ENCODE data around the gene ADAM12.

DNA sequence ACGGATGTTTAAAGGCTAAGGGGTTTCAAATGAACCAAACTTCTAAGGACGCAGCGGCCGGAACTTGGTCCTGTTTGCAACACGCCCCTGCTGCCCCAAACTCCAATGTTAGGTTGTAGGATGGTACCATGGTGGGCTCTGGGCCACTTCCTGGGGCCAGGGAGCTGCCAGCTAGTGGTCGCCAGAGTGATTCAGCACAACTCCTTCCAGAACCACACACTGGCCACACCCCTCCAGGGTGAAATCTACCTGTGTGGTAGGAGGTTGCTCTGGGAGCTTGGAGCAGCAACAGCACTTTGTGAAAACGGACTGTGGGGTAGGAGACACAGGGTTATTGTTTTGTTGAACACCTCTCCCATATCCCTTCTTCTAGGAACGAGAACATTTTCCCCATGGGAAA is 330.8 kb downstream of the ADAM12 start:
- TF ChIP-seq, protein P1, sequence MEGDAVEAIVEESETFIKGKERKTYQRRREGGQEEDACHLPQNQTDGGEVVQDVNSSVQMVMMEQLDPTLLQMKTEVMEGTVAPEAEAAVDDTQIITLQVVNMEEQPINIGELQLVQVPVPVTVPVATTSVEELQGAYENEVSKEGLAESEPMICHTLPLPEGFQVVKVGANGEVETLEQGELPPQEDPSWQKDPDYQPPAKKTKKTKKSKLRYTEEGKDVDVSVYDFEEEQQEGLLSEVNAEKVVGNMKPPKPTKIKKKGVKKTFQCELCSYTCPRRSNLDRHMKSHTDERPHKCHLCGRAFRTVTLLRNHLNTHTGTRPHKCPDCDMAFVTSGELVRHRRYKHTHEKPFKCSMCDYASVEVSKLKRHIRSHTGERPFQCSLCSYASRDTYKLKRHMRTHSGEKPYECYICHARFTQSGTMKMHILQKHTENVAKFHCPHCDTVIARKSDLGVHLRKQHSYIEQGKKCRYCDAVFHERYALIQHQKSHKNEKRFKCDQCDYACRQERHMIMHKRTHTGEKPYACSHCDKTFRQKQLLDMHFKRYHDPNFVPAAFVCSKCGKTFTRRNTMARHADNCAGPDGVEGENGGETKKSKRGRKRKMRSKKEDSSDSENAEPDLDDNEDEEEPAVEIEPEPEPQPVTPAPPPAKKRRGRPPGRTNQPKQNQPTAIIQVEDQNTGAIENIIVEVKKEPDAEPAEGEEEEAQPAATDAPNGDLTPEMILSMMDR (IDR thresholded peaks at IDR 0.05; ENCODE audit: extremely low read depth in 1 of 2, insufficient read depth in 1 of 2, low read depth in 1 of 2, low read length in 2 of 2), result no peak
- no peak for TF ChIP-seq POLR2AphosphoS5 (IDR thresholded peaks at IDR 0.05; ENCODE audit: insufficient read depth, low read depth, low read length)
- no peak for TF ChIP-seq JUN (IDR thresholded peaks at IDR 0.05; ENCODE audit: borderline replicate concordance, insufficient read depth, insufficient read length, low read depth)
- TF ChIP-seq MYC (IDR thresholded peaks at IDR 0.05; ENCODE audit: low read depth, low read length), result no peak
